GM23248 (cell line): Measurements from ENCODE around the gene WDR76.

ENCODE experiments used
- EZH2 ChIP-seq: fragments of 200-600 bp; sonication (generic); IDR thresholded peaks from 2 replicates; pipeline ENCODE4 v1.6.1; 2018; ENCODE audit warnings: antibody characterized with exemption, mild to moderate bottlenecking; ENCODE audit not compliant: insufficient read depth, poor library complexity, severe bottlenecking
- EZH2phosphoT487 ChIP-seq: fragments of 200-600 bp; sonication (generic); IDR thresholded peaks from 2 replicates; pipeline ENCODE4 v1.6.1; 2018; ENCODE audit warnings: antibody characterized with exemption, moderate library complexity, mild to moderate bottlenecking, low read depth; ENCODE audit not compliant: insufficient read depth

DNA sequence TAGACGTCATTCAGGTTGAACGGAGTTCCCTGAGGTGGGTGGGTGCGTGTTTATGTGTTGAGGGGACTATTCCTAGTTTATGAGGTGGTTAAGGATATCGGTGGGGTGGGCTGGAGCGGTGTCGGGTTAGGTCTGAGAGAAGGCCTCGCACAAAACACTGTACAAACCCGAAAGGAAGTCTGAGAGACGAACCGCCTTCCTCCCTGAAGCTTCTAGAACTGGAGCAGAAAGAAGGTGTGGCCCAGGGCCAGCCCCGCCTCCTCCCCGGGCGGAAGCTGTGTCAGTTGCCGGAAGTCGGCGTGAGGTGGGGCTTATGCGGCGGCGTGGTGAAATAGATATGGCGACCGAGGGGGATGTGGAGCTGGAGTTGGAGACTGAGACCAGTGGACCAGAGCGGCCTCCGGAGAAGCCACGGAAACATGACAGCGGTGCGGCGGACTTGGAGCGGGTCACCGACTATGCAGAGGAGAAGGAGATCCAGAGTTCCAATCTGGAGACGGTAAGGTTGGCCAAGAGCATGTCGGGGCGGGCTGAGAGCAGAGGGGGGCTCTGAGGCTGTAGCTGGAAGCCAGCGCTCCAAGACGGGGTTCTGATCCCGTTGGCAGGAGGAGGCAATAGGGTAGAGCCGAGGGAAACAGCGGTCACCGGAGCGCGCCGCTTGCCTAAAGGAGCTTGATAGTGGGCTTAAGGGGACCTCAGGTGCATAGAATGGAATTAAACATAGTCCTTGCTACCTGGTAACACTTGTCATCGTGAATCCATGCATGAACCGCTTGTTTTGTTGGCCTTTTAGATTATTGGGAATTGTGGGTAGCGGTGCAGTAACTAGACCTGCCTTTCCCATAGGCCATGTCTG lies 26.3 kb upstream of the WDR76 start, which contains the start of gene HYPK:
- TF ChIP-seq EZH2 = no peak
- TF ChIP-seq EZH2phosphoT487 = no peak
